GM10266 (cell line): ENCODE measurements around the gene OTUD4.

Experiments used
- DNase-seq: peaks from one replicate; pipeline ENCODE4 v3.0.0; 2012; ENCODE audit errors: extremely low spot score
- TF ChIP-seq, protein P1 (sequence below): IDR thresholded peaks from 2 replicates; pipeline ENCODE4 v1.5.1; 2012; ENCODE audit warnings: mild to moderate bottlenecking, low read depth; ENCODE audit not compliant: control insufficient read depth, insufficient read depth; ENCODE audit errors: missing control alignments

OTUD4 gene

DNA sequence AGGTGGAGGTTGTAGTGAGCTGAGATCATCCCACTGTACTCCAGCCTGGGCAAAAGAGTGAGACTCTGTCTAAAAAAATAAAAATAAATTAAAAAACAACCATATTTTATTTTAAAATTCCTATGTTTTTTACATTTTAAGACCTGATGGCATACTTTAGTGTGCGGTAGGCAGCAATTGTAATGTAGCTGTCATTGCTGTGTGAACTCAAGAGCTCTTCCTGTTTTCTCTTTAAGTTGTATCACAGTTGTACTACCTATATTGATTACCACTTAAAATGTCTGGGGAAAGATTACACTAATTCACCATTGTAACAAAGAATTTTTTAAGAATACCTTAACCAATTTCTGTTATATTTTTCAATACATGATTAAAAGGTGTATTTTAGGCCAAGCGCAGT is 55.0 kb downstream of the OTUD4 start:
- TF ChIP-seq, protein P1, sequence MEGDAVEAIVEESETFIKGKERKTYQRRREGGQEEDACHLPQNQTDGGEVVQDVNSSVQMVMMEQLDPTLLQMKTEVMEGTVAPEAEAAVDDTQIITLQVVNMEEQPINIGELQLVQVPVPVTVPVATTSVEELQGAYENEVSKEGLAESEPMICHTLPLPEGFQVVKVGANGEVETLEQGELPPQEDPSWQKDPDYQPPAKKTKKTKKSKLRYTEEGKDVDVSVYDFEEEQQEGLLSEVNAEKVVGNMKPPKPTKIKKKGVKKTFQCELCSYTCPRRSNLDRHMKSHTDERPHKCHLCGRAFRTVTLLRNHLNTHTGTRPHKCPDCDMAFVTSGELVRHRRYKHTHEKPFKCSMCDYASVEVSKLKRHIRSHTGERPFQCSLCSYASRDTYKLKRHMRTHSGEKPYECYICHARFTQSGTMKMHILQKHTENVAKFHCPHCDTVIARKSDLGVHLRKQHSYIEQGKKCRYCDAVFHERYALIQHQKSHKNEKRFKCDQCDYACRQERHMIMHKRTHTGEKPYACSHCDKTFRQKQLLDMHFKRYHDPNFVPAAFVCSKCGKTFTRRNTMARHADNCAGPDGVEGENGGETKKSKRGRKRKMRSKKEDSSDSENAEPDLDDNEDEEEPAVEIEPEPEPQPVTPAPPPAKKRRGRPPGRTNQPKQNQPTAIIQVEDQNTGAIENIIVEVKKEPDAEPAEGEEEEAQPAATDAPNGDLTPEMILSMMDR: no peak
- DNase-seq: no peak

DNA sequence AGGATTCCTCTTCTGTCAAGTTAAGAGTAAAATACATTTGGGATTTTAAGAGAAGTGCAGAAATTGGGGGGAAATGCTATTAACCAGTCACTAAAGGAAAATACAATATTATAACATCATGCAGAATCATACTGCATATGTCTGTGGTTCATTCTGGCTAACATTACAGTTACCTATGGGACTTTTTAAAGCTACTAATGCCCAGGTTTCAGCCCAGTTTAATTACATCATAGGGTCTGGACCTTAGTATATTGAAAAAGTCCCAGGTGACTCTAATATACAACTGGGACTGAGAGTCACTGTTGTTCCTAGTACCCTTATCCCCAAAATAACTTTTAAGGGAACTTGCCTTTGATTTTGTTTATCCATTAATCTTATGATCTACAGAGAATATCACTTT is 72.3 kb downstream of the OTUD4 start:
- TF ChIP-seq, protein P1: no peak
- no peak for DNase-seq

DNA sequence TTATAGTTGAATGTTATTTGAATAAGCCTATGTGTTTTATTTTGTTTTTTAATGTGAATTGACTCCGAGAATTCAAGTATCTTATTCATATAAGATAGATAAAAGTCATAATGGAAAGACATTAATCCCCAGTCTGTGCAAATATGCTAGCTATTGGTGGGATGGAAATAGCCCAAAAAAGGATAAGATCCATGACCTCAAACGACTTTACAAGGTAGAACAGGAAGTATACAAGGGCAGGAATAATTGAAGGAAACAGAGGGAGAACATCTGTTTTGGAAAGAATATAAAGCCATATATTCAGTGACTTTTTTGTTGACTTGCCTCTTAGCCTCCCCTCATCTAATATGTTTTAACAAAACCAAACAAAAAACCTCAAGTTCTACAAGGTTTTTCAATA is 73.3 kb downstream of the OTUD4 start:
- TF ChIP-seq, protein P1: no peak
- DNase-seq: no peak

DNA sequence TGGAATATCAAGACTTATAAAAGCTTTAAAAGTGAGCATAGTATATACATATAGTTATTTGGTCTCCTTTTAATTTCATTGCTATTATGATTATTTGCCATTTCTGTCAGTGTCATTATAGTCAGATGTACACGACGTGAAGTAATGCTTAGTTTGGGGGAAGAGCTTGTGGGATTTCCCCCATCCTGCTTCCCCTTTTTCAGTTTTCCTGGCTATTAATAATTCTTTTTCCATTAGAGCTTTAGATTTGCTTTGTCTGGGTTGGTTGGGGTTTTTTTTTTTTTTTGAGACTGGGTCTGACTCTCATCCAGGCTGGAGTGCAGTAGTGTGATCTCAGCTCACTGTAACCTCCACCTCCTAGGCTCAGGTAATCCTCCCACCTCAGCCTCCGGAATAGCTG is 76.9 kb downstream of the OTUD4 start:
- TF ChIP-seq, protein P1: no peak
- no peak for DNase-seq

DNA sequence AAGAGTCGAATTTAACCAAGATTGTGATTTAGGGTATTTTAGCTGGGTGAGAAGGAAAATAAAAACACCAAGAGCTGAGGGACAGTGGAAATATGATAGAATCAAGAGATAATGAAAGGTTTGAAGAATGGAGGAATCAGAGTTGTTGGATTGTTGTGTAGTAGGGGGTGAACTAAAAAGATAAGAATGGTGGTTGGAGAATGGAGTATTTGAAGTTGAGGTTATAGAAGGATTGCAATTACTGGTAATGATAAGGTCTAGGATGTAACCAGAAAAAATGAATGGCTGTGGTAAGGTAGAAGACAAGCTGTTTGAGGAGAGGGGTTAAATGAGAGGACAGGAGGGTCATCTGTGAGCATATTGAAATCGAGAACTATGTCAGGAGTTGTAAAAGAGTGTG is 77.8 kb downstream of the OTUD4 start:
- TF ChIP-seq, protein P1: no peak
- DNase-seq: no peak

DNA sequence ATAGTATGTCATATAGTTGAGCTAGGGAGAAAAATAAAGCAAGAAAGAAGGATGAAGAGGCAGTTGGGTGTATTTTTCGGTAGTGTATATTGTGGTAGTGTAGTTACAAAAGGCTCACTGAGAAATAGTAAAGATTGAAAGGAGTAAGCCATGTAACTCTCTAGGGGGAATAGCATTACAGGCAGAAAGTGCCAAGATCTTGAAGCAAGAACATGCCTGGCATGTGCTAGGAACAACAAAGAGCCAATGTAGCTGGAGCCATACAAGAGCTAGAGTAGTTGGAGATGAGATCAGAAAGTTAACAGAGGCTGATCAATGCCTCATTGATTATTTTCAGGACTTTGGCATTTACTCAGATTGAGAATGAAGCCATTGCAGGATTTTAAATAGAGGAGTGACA is 79.3 kb downstream of the OTUD4 start:
- TF ChIP-seq, protein P1: no peak
- DNase-seq: no peak

DNA sequence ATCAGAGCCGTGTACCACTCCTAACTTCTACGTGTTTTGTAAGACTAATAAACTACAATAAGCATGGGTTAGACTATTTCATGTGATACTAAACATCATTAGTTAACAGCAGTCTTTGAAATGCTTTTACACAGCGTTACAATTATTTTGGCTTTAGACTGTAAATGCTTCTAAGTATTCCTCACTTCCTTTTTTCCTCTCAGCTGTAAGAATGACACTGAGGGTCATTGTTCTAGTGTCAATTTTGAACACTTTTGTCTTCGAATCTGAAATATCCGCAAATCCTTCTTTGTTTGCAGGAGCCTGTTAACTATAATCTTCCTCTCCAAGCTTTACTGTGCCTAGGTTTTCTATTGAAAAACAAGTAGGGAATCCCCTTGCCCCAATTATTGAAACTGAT is 80.7 kb downstream of the OTUD4 start:
- DNase-seq: no peak
- TF ChIP-seq, protein P1: no peak
